GM21515 (cell line): Measurements from ENCODE around the gene CRYGA.
A peak's percentile ranks its signal among the peaks of the same experiment; 100 is the strongest.

Experiments
- ATAC-seq: cut with Tn5 transposase; IDR thresholded peaks from one replicate; pipeline ENCODE4 v1.9.1; 2021; ENCODE audit not compliant: unreplicated experiment

Gene CRYGA

GRCh38 chr2:208163489-208163888 is at the start of gene CRYGA:
CRYGA (minus strand) TSS chr2:208163589; CDS start chr2:208163556, 33 bp downstream.
- ATAC-seq: no peak

GRCh38 chr2:208210688-208211451 is 47.5 kb upstream of the CRYGA start:
- no peak for ATAC-seq

GRCh38 chr2:208208335-208209085 is 45.1 kb upstream of the CRYGA start:
- ATAC-seq: no peak

- ATAC-seq: no peak
These were observed 44.4 kb upstream of the CRYGA start for GRCh38 chr2:208207769-208208168.

GRCh38 chr2:208204166-208204565 is 40.8 kb upstream of the CRYGA start:
- no peak for ATAC-seq

GRCh38 chr2:208195531-208195930 is 32.1 kb upstream of the CRYGA start:
- ATAC-seq: no peak

- ATAC-seq: no peak
These were observed 29.3 kb upstream of the CRYGA start for GRCh38 chr2:208192611-208193236.

GRCh38 chr2:208189810-208190503 is 26.6 kb upstream of the CRYGA start, which contains the start of gene C2orf80:
C2orf80 (minus strand) TSS chr2:208190030; CDS start chr2:208186986, 3,044 bp downstream.
- ATAC-seq: no peak

GRCh38 chr2:208189069-208189809 is 25.9 kb upstream of the CRYGA start:
- ATAC-seq: no peak

GRCh38 chr2:208186893-208187292 is 23.5 kb upstream of the CRYGA start:
- ATAC-seq: no peak

- ATAC-seq: no peak
These were observed 23.1 kb upstream of the CRYGA start for GRCh38 chr2:208186465-208186864.

- ATAC-seq: no peak
These were observed 20.8 kb upstream of the CRYGA start for GRCh38 chr2:208183972-208184705.

GRCh38 chr2:208183526-208183925 is 20.1 kb upstream of the CRYGA start:
- ATAC-seq: no peak

- ATAC-seq: no peak
These were observed 19.4 kb upstream of the CRYGA start for GRCh38 chr2:208182835-208183234.

- ATAC-seq: no peak
These were observed 15.7 kb upstream of the CRYGA start for GRCh38 chr2:208179028-208179609.

- no peak for ATAC-seq
These were observed 12.4 kb upstream of the CRYGA start for GRCh38 chr2:208175840-208176153.

- peak; percentile 99 for ATAC-seq
These were observed 11.9 kb upstream of the CRYGA start for GRCh38 chr2:208175069-208175839.

- no peak for ATAC-seq
These were observed 10.8 kb upstream of the CRYGA start for GRCh38 chr2:208174144-208174543.

GRCh38 chr2:208172125-208172524 is 8.7 kb upstream of the CRYGA start:
- ATAC-seq: no peak
